ENCODE data around the gene CACNG5. TPM values are rescaled to one million over a fixed set of nuclear protein-coding genes. Genes with fewer than 3 reads are reported as not detected.
A peak's percentile ranks its signal among the peaks of the same experiment; 100 is the strongest.

Gene CACNG5
- total and polyA plus RNA-seq, 2 donors (not counting 1 experiment from before 2014, with no cell fraction given) = not detected

- Histone ChIP-seq H3K27ac (ENCODE audit: insufficient read depth, low read length) (no peak overlapping the region), H3K36me3 (ENCODE audit: control insufficient read depth, insufficient read depth, low read length) (no peaks in the 10 kb centered on the region), H3K9ac (ENCODE audit: insufficient read depth, low read length) (no peak overlapping the region), H2AFZ (ENCODE audit: low read length) (no peak overlapping the region), H3K79me2 (ENCODE audit: control insufficient read depth, insufficient read depth, low read length) (no peaks in the 10 kb centered on the region), H3K4me2 (ENCODE audit: extremely low read depth, insufficient read depth, low read length) (no peak overlapping the region), H3K9me3 (ENCODE audit: control insufficient read depth, insufficient read depth, low read depth, low read length) (no peaks in the 10 kb centered on the region), H3K27me3 (ENCODE audit: control insufficient read depth, insufficient read depth, low read length) (no peaks in the 10 kb centered on the region), H4K20me1 (ENCODE audit: control insufficient read depth, extremely low read depth, insufficient read depth, low read length) (no peaks in the 10 kb centered on the region), H3K4me1 (ENCODE audit: control insufficient read depth, extremely low read depth, insufficient read depth, low read length) (no peaks in the 10 kb centered on the region), H3K4me3 (replicated peaks in 1 of 4; ENCODE audit: control extremely low read depth in 1 of 4, insufficient read depth in 1 of 4, low read depth in 3 of 4, low read length in 4 of 4) (no peak overlapping the region)
- TF ChIP-seq EZH2 (IDR thresholded peaks at IDR 0.05; ENCODE audit: low read length, missing control alignments) (no peak), CTCF (conservative IDR thresholded peaks at IDR 0.05 in 1 of 2, IDR thresholded peaks at IDR 0.05 in 1 of 2; ENCODE audit: low read depth in 1 of 2, low read length in 2 of 2) (no peak)
- DNase-seq (ENCODE audit: low read depth in 2 of 2) = no peak
Measured at GRCh38 chr17:66885417-66885816, 50.5 kb downstream of the CACNG5 start.

- no peak for DNase-seq (ENCODE audit: low read depth in 2 of 2)
- no peak overlapping the region for H3K27ac ChIP-seq (ENCODE audit: insufficient read depth, low read length)
- H3K36me3 ChIP-seq (ENCODE audit: control insufficient read depth, insufficient read depth, low read length) = no peaks in the 10 kb centered on the region
- H3K4me2 ChIP-seq (ENCODE audit: extremely low read depth, insufficient read depth, low read length) = no peak overlapping the region
- H3K9me3 ChIP-seq (ENCODE audit: control insufficient read depth, insufficient read depth, low read depth, low read length) = no peaks in the 10 kb centered on the region
- no peak for TF ChIP-seq CTCF (conservative IDR thresholded peaks at IDR 0.05 in 1 of 2, IDR thresholded peaks at IDR 0.05 in 1 of 2; ENCODE audit: low read depth in 1 of 2, low read length in 2 of 2)
- no peak for TF ChIP-seq EZH2 (IDR thresholded peaks at IDR 0.05; ENCODE audit: low read length, missing control alignments)
- H3K4me3 ChIP-seq (replicated peaks in 1 of 4; ENCODE audit: control extremely low read depth in 1 of 4, insufficient read depth in 1 of 4, low read depth in 3 of 4, low read length in 4 of 4) = no peak overlapping the region
- no peaks in the 10 kb centered on the region for H3K79me2 ChIP-seq (ENCODE audit: control insufficient read depth, insufficient read depth, low read length)
- no peaks in the 10 kb centered on the region for H4K20me1 ChIP-seq (ENCODE audit: control insufficient read depth, extremely low read depth, insufficient read depth, low read length)
- H3K27me3 ChIP-seq (ENCODE audit: control insufficient read depth, insufficient read depth, low read length) = no peaks in the 10 kb centered on the region
- no peak overlapping the region for H2AFZ ChIP-seq (ENCODE audit: low read length)
- no peak overlapping the region for H3K9ac ChIP-seq (ENCODE audit: insufficient read depth, low read length)
- no peaks in the 10 kb centered on the region for H3K4me1 ChIP-seq (ENCODE audit: control insufficient read depth, extremely low read depth, insufficient read depth, low read length)
Measured at GRCh38 chr17:66889480-66890230, 54.7 kb downstream of the CACNG5 start.

- Histone ChIP-seq H4K20me1 (ENCODE audit: control insufficient read depth, extremely low read depth, insufficient read depth, low read length) (no peaks in the 10 kb centered on the region), H3K9ac (ENCODE audit: insufficient read depth, low read length) (no peak overlapping the region), H3K27ac (ENCODE audit: insufficient read depth, low read length) (no peak overlapping the region), H3K36me3 (ENCODE audit: control insufficient read depth, insufficient read depth, low read length) (no peaks in the 10 kb centered on the region), H3K4me2 (ENCODE audit: extremely low read depth, insufficient read depth, low read length) (no peak overlapping the region), H3K79me2 (ENCODE audit: control insufficient read depth, insufficient read depth, low read length) (no peaks in the 10 kb centered on the region), H2AFZ (ENCODE audit: low read length) (no peak overlapping the region), H3K4me1 (ENCODE audit: control insufficient read depth, extremely low read depth, insufficient read depth, low read length) (no peaks in the 10 kb centered on the region), H3K4me3 (replicated peaks in 1 of 4; ENCODE audit: control extremely low read depth in 1 of 4, insufficient read depth in 1 of 4, low read depth in 3 of 4, low read length in 4 of 4) (no peak overlapping the region), H3K27me3 (ENCODE audit: control insufficient read depth, insufficient read depth, low read length) (no peaks in the 10 kb centered on the region), H3K9me3 (ENCODE audit: control insufficient read depth, insufficient read depth, low read depth, low read length) (no peaks in the 10 kb centered on the region)
- DNase-seq (ENCODE audit: low read depth in 2 of 2) = peak in 1 of 2 donors; percentile 10
- TF ChIP-seq EZH2 (IDR thresholded peaks at IDR 0.05; ENCODE audit: low read length, missing control alignments) (no peak), CTCF (conservative IDR thresholded peaks at IDR 0.05 in 1 of 2, IDR thresholded peaks at IDR 0.05 in 1 of 2; ENCODE audit: low read depth in 1 of 2, low read length in 2 of 2) (no peak)
Measured at GRCh38 chr17:66892246-66892645, 57.3 kb downstream of the CACNG5 start.

Data from fibroblast of lung (primary cell).